NCI-H774 (cell line): ENCODE results near the gene BEST4.
"Not testable (repeated sequence)": the region's sequence is repeated elsewhere in the genome, so short reads cannot be mapped to it uniquely, and the experiment has no call there.

Experiments
- DNase-seq: peaks from one replicate; lab custom pipeline; 2025; lab: John Stamatoyannopoulos, UW

BEST4 gene

GRCh38 chr1:44777969-44778635, 9.9 kb downstream of the BEST4 start:
- DNase-seq, result no peak

GRCh38 chr1:44777547-44777946, 10.4 kb downstream of the BEST4 start:
- DNase-seq, result no peak

GRCh38 chr1:44776730-44777068, 11.3 kb downstream of the BEST4 start:
- DNase-seq, result no peak

- DNase-seq, result no peak
Observed at GRCh38 chr1:44775930-44776729, 11.8 kb downstream of the BEST4 start.

DNA sequence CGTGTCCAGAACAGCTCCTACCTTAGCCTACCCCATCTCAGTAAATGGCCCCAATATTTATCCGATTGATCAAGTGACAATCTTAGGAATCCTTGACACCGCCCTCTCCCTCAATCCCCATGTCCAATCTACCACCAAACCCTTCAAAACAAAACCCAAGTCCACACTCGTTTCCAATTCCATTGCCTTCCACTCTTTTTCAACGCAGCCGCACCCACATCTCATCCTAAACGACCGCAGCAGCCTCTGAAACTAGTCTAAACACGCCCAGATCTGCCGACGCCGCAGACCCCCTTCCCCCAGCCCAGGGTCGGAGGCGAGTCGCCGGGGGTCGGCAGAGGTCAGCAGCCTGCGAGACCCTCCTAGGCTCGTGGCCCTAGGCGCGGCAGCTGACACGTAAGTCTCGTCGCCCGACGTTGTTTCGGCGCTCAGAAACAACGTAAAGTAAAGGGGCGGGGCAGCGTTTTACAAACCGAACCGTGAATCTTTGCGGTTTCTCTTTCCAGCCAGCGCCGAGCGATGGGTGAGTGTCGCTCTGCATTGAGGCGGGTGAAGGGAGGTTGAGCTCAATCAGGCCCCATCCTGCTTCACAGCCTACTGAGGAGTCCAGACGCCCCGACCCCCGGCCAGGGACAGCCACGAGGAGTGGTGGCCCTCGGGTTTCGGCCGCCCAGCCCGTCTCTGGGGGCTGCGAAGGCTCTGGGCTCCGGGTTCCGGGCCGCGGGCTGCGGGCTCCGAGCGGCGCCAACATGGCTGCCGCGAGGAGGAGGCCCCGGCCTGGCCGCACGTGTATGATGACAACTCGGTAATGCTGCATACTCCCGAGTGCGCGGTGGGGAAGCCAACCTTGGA, 12.7 kb downstream of the BEST4 start, which contains the start of gene RPS8:
RPS8 (plus strand) TSS at position 463 of the 852 bp plus-strand sequence; CDS start at position 520, 57 bp downstream.
- peak; percentile 99 for DNase-seq

DNA sequence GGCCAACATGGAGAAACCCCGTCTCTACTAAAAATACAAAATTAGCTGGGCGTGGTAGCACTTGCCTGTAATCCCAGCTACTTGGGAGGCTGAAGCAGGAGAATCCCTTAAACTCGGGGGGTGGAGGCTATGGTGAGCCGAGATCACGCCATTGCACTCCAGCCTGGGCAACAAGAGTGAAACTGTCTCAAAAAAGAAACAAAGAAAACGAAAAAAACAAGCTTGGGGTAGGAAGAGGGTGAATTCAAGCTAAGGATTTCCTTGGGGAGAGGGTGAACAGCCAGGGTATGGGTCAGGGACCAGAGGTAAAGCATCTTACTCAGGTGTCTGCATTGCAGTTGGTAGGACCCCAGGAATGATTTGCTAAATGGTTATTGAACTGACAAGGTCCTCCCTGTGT, 21.5 kb downstream of the BEST4 start:
- DNase-seq, result not testable (repeated sequence)

DNA sequence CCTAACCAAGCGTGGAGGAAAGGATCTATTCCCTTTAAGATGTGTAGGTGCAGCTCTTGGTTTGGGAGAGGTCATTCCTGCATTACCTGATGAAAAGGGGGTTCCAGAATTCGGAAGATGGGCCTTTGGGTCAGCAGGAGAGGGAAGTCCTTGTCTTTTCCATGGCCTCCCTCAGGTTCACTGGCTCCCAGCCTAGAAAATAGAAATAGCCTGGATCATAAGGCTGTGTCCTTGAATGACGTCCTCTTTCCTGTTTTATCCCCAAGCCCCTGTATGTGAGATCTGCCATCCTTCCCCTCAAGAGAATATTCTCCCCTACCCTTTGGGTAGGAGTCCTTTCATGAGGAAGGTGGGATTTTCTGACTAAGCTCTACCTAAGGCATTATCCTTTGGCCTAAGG, 27.1 kb downstream of the BEST4 start:
- DNase-seq, result no peak

DNA sequence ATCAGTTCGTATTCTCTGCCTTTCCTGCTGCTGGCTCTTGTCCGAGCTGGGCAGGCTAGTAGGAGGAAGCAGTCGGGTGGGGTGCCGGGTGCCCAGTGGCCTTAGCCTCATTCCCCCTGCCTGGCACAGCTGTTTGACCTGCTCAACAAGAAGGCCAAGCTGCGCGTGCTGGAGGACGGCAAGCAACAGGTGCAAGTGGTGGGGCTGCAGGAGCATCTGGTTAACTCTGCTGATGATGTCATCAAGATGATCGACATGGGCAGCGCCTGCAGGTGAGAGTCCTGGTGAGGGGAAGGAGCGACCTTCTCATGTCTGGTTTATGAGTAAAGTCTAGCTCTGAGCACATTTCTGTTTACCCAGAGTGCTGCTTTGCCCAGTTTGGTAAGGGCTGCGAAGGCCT, 28.9 kb downstream of the BEST4 start:
- no peak for DNase-seq

DNA sequence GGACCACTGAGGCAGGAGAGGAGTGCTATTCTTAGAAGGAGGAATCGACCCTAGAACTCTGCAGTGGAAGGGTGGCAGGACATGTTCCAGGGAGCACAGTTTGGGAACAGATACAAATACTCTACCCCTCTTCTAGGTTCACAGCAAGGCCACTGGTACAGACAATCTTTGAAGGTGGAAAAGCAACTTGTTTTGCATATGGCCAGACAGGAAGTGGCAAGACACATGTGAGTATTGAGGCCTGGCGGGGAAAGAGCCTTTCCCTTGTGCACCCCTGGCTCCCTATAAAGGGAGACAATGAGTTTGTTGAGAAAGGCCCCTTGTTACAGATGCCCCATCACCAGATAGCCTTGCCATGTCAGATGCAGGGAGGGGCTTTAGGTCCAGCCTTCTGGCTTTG, 30.6 kb downstream of the BEST4 start:
- no peak for DNase-seq

DNA sequence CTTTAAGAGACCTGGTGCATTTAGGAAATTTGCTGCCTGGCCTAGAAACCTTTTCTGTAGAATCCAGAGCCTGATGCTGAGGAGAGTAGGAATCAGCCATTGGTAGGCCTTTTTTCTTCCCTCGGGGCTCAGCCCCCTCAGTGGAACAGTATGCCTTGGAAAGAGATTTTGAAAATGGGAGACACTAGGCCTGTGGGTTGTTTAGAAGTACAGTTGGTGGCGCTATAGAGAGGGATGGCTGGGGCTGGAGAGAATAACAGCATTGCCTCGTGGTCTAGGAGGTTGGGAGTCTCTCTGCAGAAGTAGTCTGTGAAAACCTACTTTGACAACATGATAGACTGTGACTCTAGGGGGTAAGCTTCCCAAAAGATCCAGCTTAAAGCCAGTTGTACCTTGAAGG, 40.1 kb downstream of the BEST4 start:
- DNase-seq, result no peak

DNA sequence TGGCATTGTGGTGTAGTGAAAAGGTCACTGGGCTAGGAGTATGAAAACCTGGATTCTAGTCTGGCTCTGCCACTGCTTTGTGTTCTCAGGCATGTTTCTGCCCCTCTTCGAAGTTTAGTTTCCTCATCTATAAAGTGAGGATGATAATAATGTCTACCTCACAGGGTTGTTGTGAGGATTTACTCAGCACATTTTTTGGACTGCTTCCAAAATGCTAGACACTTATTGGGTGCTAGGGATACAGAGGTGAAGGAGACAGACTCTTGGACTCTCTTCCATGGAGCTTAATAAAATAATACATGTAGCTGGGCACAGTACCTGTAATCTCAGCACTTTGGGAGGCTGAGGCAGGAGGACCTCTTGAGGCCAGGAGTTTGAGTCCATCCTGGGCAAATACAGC, 44.8 kb downstream of the BEST4 start:
- no peak for DNase-seq

- DNase-seq, result no peak
Observed at GRCh38 chr1:44740179-44740617, 47.8 kb downstream of the BEST4 start.

DNA sequence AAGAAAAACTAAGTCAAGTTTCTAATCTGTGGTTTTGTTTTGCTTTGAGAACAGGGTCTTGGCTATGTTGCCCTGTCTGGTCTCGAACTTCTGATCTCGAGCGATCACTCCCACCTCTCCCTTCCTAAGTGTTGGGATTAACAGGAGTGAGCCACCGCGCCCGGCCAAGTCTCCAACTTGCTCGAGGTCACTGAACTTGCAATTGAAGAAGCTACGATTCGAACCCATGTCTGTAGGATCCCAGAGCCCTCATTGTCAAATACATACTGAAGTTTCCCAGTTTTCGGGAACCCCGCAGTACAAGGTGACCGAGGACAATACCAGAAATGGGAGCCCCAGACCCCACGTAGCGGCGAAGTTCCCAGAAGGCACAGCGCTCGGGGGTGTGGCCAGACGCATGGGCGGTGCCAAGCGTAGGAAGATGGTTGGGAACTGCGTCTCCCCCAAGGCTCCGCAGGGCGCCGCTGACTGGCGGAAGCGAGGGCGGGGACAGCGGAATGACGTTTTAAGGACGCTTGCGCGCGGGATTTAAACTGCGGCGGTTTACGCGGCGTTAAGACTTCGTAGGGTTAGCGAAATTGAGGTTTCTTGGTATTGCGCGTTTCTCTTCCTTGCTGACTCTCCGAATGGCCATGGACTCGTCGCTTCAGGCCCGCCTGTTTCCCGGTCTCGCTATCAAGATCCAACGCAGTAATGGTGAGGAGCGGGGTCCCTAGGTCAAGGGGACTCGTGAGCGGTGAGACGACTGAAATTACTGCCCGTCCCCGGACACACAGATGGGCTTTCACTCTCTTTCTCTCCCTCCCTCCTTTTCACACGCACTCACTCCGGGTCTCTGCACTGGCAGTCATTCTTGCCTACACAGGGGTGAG, 48.4 kb downstream of the BEST4 start, which contains the start of gene KIF2C:
KIF2C (plus strand) TSS at position 531 of the 872 bp plus-strand sequence; CDS start at position 627, 96 bp downstream.
- DNase-seq, result peak; percentile 100

DNA sequence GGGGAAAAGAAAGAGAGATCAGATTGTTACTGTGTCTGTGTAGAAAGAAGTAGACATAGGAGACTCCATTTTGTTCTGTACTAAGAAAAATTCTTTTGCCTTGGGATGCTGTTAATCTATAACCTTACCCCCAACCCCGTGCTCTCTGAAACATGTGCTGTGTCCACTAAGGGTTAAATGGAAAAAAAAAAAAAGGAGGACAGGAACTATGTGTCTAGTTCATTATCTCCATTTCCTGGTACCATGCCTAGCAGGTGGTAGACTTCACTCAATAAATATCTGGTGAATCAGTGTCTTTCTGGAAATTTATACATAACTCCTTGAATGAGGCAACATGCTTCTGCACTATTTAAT, 49.0 kb downstream of the BEST4 start:
- not testable (repeated sequence) for DNase-seq

DNA sequence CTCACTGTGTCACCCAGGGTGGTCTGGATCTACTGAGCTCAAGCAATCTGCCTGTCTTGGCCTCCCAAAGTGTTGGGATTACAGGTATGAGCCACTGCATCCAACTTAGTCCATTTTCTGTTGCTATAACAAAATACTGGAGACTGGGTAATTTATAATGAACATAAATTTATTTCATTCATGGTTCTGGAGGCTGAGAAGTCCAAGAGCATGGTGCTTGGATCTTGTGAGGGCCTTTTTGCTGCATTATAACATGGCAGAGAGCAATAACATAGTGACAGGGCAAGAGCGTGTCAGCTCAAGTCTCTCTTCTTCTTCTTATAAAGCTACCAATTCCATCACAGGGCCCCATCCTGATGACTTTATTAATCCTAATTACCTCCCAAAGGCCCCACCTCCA, 52.0 kb downstream of the BEST4 start:
- no peak for DNase-seq

DNA sequence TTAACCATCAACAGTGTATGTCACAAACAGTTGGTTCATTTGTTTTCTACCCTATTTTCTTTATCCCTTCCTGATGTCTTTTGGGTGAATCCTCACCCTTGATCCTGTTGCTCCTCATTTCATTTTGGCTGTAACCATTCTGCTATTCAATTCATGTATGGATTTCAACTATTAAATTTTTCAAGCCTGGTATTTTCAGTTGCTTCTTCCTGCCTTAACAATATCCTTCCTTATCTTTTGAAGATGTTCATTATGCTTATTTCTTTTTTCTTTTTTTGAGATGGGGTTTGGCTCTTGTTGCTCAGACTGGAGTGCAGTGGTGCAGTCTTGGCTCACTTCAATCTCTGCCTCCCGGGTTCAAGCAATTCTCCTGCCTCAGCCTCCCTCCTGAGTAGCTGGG, 54.2 kb downstream of the BEST4 start:
- DNase-seq, result no peak
